H1 (cell line): ENCODE data around the gene ASGR2. TPM values are rescaled to one million over a fixed set of nuclear protein-coding genes. Genes with fewer than 3 reads are reported as not detected.

ENCODE experiments used
- CTCF ChIA-PET: fragments of 300-600 bp; sonication (Branson Sonifier 250); formaldehyde crosslinking; loops from one replicate; lab custom pipeline; 2021; ENCODE audit not compliant: partially characterized antibody; lab: Charles Lee
- POLR2A ChIA-PET: fragments of 300-600 bp; sonication (Branson Sonifier 250); formaldehyde crosslinking; loops from one replicate; lab custom pipeline; 2021; ENCODE audit warnings: inconsistent platforms; ENCODE audit not compliant: partially characterized antibody; lab: Charles Lee
- DNase-seq, 2 experiments: peaks; one replicate each; pipeline versions ENCODE4 v3.0.0 to v3.0.0-alpha.2; 2010 to 2022; ENCODE audit warnings: low spot score in 2 of 2, low read depth in 1 of 2, mixed read lengths in 1 of 2
- FAIRE-seq: peaks from 2 replicates; lab custom pipeline; 2011; peaks lifted over from hg19 to GRCh38; lab: Jason Lieb, UNC
- H2AFZ ChIP-seq: 2 replicates; pipeline ENCODE4 v1.8.1; 2012; ENCODE audit warnings: low read length, inconsistent platforms
- H2AK5ac ChIP-seq: 2 replicates; pipeline ENCODE4 v1.6.1; 2013; ENCODE audit warnings: low read depth, low read length
- H2BK120ac ChIP-seq: replicated peaks from 2 replicates; pipeline ENCODE3; 2013; ENCODE audit warnings: low read depth, low read length, inconsistent platforms
- H2BK12ac ChIP-seq: 2 replicates; pipeline ENCODE4 v1.6.1; 2013; ENCODE audit warnings: low read depth, low read length
- H2BK15ac ChIP-seq: 2 replicates; pipeline ENCODE4 v1.6.1; 2013; ENCODE audit warnings: low read length
- H2BK20ac ChIP-seq: 2 replicates; pipeline ENCODE4 v1.6.1; 2013; ENCODE audit warnings: low read length
- H2BK5ac ChIP-seq: 2 replicates; pipeline ENCODE4 v1.6.1; 2013; ENCODE audit warnings: low read depth, low read length
- H3K14ac ChIP-seq: 2 replicates; pipeline ENCODE4 v1.6.1; 2013; ENCODE audit warnings: inconsistent platforms; ENCODE audit not compliant: insufficient read length
- H3K18ac ChIP-seq: 2 replicates; pipeline ENCODE4 v1.6.1; 2013; ENCODE audit warnings: low read length; ENCODE audit errors: extremely low read depth
- H3K23ac ChIP-seq: 2 replicates; pipeline ENCODE4 v1.6.1; 2013; ENCODE audit warnings: inconsistent platforms; ENCODE audit not compliant: insufficient read length
- H3K23me2 ChIP-seq: 2 replicates; pipeline ENCODE4 v1.6.1; 2013; ENCODE audit warnings: low read depth, low read length
- H3K27ac ChIP-seq: 2 replicates; pipeline ENCODE4 v1.6.1; 2011; ENCODE audit warnings: low read depth, low read length, inconsistent platforms
- H3K27me3 ChIP-seq, 4 experiments: replicated peaks in 1 of 4; 1 replicate in 1 of 4; 2 replicates in 3 of 4; pipeline versions ENCODE4 v1.6.1 to v1.8.1; 2011 to 2013; ENCODE audit warnings: low read length in 3 of 4, mild to moderate bottlenecking in 3 of 4, inconsistent platforms in 2 of 4, mixed read lengths in 2 of 4, moderate library complexity in 1 of 4; ENCODE audit not compliant: control insufficient read depth in 3 of 4, insufficient read depth in 3 of 4; ENCODE audit errors: extremely low read depth in 1 of 4
- H3K36me3 ChIP-seq, 4 experiments: 2 replicates each; pipeline versions ENCODE4 v1.6.1 to v1.8.1; 2011 to 2013; ENCODE audit warnings: mild to moderate bottlenecking in 4 of 4, low read length in 3 of 4, moderate library complexity in 2 of 4, control low read depth in 1 of 4, inconsistent platforms in 1 of 4; ENCODE audit not compliant: insufficient read depth in 4 of 4, control insufficient read depth in 2 of 4
- H3K4ac ChIP-seq: replicated peaks from 2 replicates; pipeline ENCODE3; 2013; ENCODE audit warnings: low read length, low read depth, mixed read lengths, inconsistent platforms; ENCODE audit not compliant: insufficient read length
- H3K4me1 ChIP-seq, 4 experiments: replicated peaks in 1 of 4; 1 replicate in 1 of 4; 2 replicates in 3 of 4; pipeline versions ENCODE4 v1.6.1 to v1.8.1; 2011 to 2013; ENCODE audit warnings: low read length in 3 of 4, inconsistent platforms in 2 of 4, mixed read lengths in 1 of 4; ENCODE audit not compliant: insufficient read depth in 4 of 4, control insufficient read depth in 3 of 4
- H3K4me2 ChIP-seq, 2 experiments: 2 replicates each; pipeline versions ENCODE4 v1.6.1 to v1.8.1; 2011 to 2013; ENCODE audit warnings: low read depth in 2 of 2, low read length in 2 of 2, control low read depth in 1 of 2, inconsistent platforms in 1 of 2, mild to moderate bottlenecking in 1 of 2; ENCODE audit not compliant: insufficient read depth in 1 of 2
- H3K4me3 ChIP-seq, 4 experiments: fragments of 200-600, 300-600 bp in 1 of 4; sonication (generic), shearing (Covaris generic), sonication (Bioruptor Twin) in 1 of 4; 2 replicates each; pipeline versions ENCODE4 v1.5.1 to v1.8.1; 2011 to 2016; ENCODE audit warnings: low read length in 4 of 4, low read depth in 3 of 4, control low read depth in 2 of 4, inconsistent platforms in 2 of 4, mild to moderate bottlenecking in 2 of 4, mixed read lengths in 1 of 4, moderate library complexity in 1 of 4; ENCODE audit not compliant: insufficient read depth in 2 of 4; ENCODE audit errors: extremely low read depth in 1 of 4
- H3K56ac ChIP-seq: replicated peaks from 2 replicates; pipeline ENCODE3; 2013; ENCODE audit warnings: low read depth, mild to moderate bottlenecking, mixed read lengths, low read length, inconsistent platforms; ENCODE audit not compliant: insufficient read length
- H3K79me1 ChIP-seq: 2 replicates; pipeline ENCODE4 v1.6.1; 2013; ENCODE audit warnings: low read depth, low read length, control low read depth
- H3K79me2 ChIP-seq, 2 experiments: 2 replicates each; pipeline versions ENCODE4 v1.6.1 to v1.8.1; 2012 to 2013; ENCODE audit warnings: low read length in 2 of 2, mild to moderate bottlenecking in 2 of 2, inconsistent platforms in 1 of 2; ENCODE audit not compliant: insufficient read depth in 2 of 2, control insufficient read depth in 1 of 2
- H3K9ac ChIP-seq, 4 experiments: replicated peaks in 1 of 4; 1 replicate in 1 of 4; 2 replicates in 3 of 4; pipeline versions ENCODE4 v1.6.1 to v1.8.1; 2011 to 2013; ENCODE audit warnings: low read depth in 3 of 4, low read length in 3 of 4, control low read depth in 2 of 4, mild to moderate bottlenecking in 2 of 4, moderate library complexity in 2 of 4, inconsistent platforms in 1 of 4; ENCODE audit errors: extremely low read depth in 1 of 4
- H3K9me3 ChIP-seq, 2 experiments: 2 replicates each; pipeline versions ENCODE4 v1.6.1 to v1.8.1; 2012 to 2013; ENCODE audit warnings: mild to moderate bottlenecking in 2 of 2, moderate library complexity in 2 of 2, control low read depth in 1 of 2, inconsistent platforms in 1 of 2, low read depth in 1 of 2, low read length in 1 of 2, mixed read lengths in 1 of 2; ENCODE audit not compliant: insufficient read depth in 2 of 2
- H4K20me1 ChIP-seq, 2 experiments: replicated peaks in 1 of 2; 2 replicates each; pipeline versions ENCODE3 to v1.8.1; 2011 to 2013; ENCODE audit warnings: inconsistent platforms in 2 of 2, low read length in 2 of 2, mild to moderate bottlenecking in 1 of 2; ENCODE audit not compliant: insufficient read depth in 2 of 2, control insufficient read depth in 1 of 2
- H4K5ac ChIP-seq: 2 replicates; pipeline ENCODE4 v1.6.1; 2013; ENCODE audit warnings: low read length, low read depth, mixed read lengths, inconsistent platforms; ENCODE audit not compliant: insufficient read length
- H4K8ac ChIP-seq: 2 replicates; pipeline ENCODE4 v1.8.0; 2013; ENCODE audit warnings: mild to moderate bottlenecking, moderate library complexity, low read length, inconsistent platforms; ENCODE audit not compliant: insufficient read depth; ENCODE audit errors: extremely low read depth
- H4K91ac ChIP-seq: replicated peaks from 2 replicates; pipeline ENCODE3; 2013; ENCODE audit warnings: low read length, mixed read lengths, inconsistent platforms; ENCODE audit not compliant: insufficient read length
- CBX8 ChIP-seq: fragments of 300-800, 300-1000 bp; sonication (generic); IDR thresholded peaks from 2 replicates; pipeline ENCODE4 v1.7.1; 2016; ENCODE audit warnings: low read depth, low read length, borderline replicate concordance
- MAX ChIP-seq: IDR thresholded peaks from 2 replicates; pipeline ENCODE4 v1.6.1; 2012; ENCODE audit warnings: inconsistent platforms
- SUZ12 ChIP-seq: fragments of 200-600 bp; sonication (generic); IDR thresholded peaks from 2 replicates; pipeline ENCODE4 v1.6.1; 2012; ENCODE audit warnings: mild to moderate bottlenecking, inconsistent platforms, low read length, moderate library complexity, mixed read lengths
- WGBS, 2 experiments: shearing (Covaris generic) in 1 of 2; methylation state at CpG; one replicate each; pipeline versions ENCODE4 v1.1.6 to v1.1.7; 2013 to 2015; ENCODE audit warnings: low lambda C conversion rate in 2 of 2, mixed read lengths in 2 of 2, inconsistent platforms in 1 of 2, low coverage in 1 of 2, missing lambda C conversion rate in 1 of 2; ENCODE audit not compliant: insufficient replicate concordance in 2 of 2, insufficient coverage in 1 of 2, insufficient read length in 1 of 2; ENCODE audit errors: extremely low coverage in 1 of 2, missing lambda C conversion rate in 1 of 2; 5-methylcytosine and 5-hydroxymethylcytosine counted together
- polyA plus RNA-seq, 7 experiments: library from polyadenylated mRNA; depleted of rRNA in 3 of 7; stranded (reverse) in 5 of 7; unstranded in 2 of 7; fragments of >200 nt in 5 of 7; fragments of 200-250 nt in 2 of 7; gene quantifications; 1 replicate in 5 of 7; 2 replicates in 1 of 7; 4 replicates in 1 of 7; pipeline versions ENCODE4 v1.2.1 to v1.2.3, GENCODE V29; 2011 to 2013; ENCODE audit warnings: missing spikeins in 2 of 7, mixed read lengths in 2 of 7
- total RNA-seq: library from RNA; stranded (reverse); fragmentation: NEBNext Ultra II Directional; extraction: Animal tissue kit (Norgen Biotek cat#: 25700); gene quantifications from 2 replicates; pipeline ENCODE4 v1.2.1, GENCODE V29; 2021

The ASGR2 gene
- total and polyA plus RNA-seq, 2 of the 8 experiments (the other 6 are each of a cell fraction or from before 2014, with no cell fraction given): 0.91 TPM; not detected in 1

- Histone ChIP-seq H2AK5ac (no peak overlapping the region), H3K4me2 (no peak overlapping the region), H4K91ac (no peak overlapping the region), H2AFZ (no peak overlapping the region), H3K79me2 (no peaks in the 10 kb centered on the region), H4K20me1 (no peaks in the 10 kb centered on the region), H3K23me2 (no peaks in the 10 kb centered on the region), H2BK120ac (no peak overlapping the region), H2BK5ac (no peak overlapping the region), H3K9ac (no peak overlapping the region), H3K18ac (no peak overlapping the region), H2BK12ac (no peak overlapping the region), H3K4ac (no peak overlapping the region), H3K4me1 (no peaks in the 10 kb centered on the region), H4K5ac (no peak overlapping the region), H3K4me3 (no peak overlapping the region), H3K56ac (no peak overlapping the region), H2BK20ac (no peak overlapping the region), H3K79me1 (no peaks in the 10 kb centered on the region), H3K14ac (no peak overlapping the region), H3K36me3 (no peaks in the 10 kb centered on the region), H3K9me3 (peaks cover 14 to 18% of the 10 kb centered on the region in 2 experiments), H3K27ac (no peak overlapping the region), H3K23ac (no peak overlapping the region), H3K27me3 (no peaks in the 10 kb centered on the region), H4K8ac (no peak overlapping the region), H2BK15ac (no peak overlapping the region)
- TF ChIP-seq SUZ12 (no peak), MAX (no peak), CBX8 (no peak)
- 79% methylated on average over 6 of the region's 6 CpGs; no CpG with 5 or more reads in 1 of the 2 experiments for WGBS, 2 experiments
- FAIRE-seq (no peak), DNase-seq (no peak)
- ChIA-PET POLR2A (no interaction called here), CTCF (interaction anchor here (0.6 to 2.5 kb wide), 7 partner anchors 9 to 122 kb away, joined by 3 to 12 read pairs (median 5); no protein-coding TSS in a partner anchor)
These were observed 51.0 kb downstream of the ASGR2 start for GRCh38 chr17:7063518-7064094.
